WTC11 (cell line): ENCODE measurements around the gene CUEDC1.

Experiments used
- ATF2 ChIP-seq: sonication (generic); formaldehyde crosslinking; IDR thresholded peaks from 2 replicates; pipeline ENCODE4 v1.8.1; 2022; ENCODE audit warnings: low read depth, missing genetic modification reagents, borderline replicate concordance
- ATF6 ChIP-seq: sonication (generic); formaldehyde crosslinking; IDR thresholded peaks from 2 replicates; pipeline ENCODE4 v1.8.1; 2023; ENCODE audit warnings: mild to moderate bottlenecking, missing genetic modification reagents
- CBFB ChIP-seq: sonication (generic); formaldehyde crosslinking; IDR thresholded peaks from 2 replicates; pipeline ENCODE4 v1.8.1; 2022; ENCODE audit warnings: mild to moderate bottlenecking, low read depth, missing genetic modification reagents
- FOXJ3 ChIP-seq: sonication (generic); formaldehyde crosslinking; IDR thresholded peaks from 2 replicates; pipeline ENCODE4 v1.9.0; 2021; ENCODE audit warnings: missing genetic modification reagents, mild to moderate bottlenecking, borderline replicate concordance
- HMGXB4 ChIP-seq: sonication (generic); formaldehyde crosslinking; IDR thresholded peaks from 2 replicates; pipeline ENCODE4 v1.8.1; 2023; ENCODE audit warnings: mild to moderate bottlenecking, moderate library complexity, missing genetic modification reagents
- NFATC4 ChIP-seq: fragments of 250-450 bp; sonication (Bioruptor Pico); IDR thresholded peaks from 2 replicates; pipeline ENCODE4 v1.9.0; 2021; ENCODE audit warnings: mild to moderate bottlenecking
- SP1 ChIP-seq: sonication (generic); formaldehyde crosslinking; conservative IDR thresholded peaks from 2 replicates; pipeline ENCODE4 v1.8.1; 2022; ENCODE audit warnings: missing genetic modification reagents
- STAT6 ChIP-seq: sonication (generic); formaldehyde crosslinking; conservative IDR thresholded peaks from 2 replicates; pipeline ENCODE4 v1.8.1; 2023; ENCODE audit warnings: mild to moderate bottlenecking, low read depth, missing genetic modification reagents, moderate library complexity
- TP53 ChIP-seq: sonication (generic); formaldehyde crosslinking; IDR thresholded peaks from 2 replicates; pipeline ENCODE4 v1.8.1; 2023; ENCODE audit warnings: mild to moderate bottlenecking, missing genetic modification reagents
- ZBTB21 ChIP-seq: sonication (generic); formaldehyde crosslinking; IDR thresholded peaks from 2 replicates; pipeline ENCODE4 v1.8.1; 2023; ENCODE audit warnings: mild to moderate bottlenecking, missing genetic modification reagents, borderline replicate concordance
- TF ChIP-seq, protein P1 (sequence below): fragments of 200-600 bp; IDR thresholded peaks from 2 replicates; pipeline ENCODE4 v1.8.0; 2022; ENCODE audit warnings: antibody characterized with exemption
- TF ChIP-seq, protein P2 (sequence below): sonication (generic); formaldehyde crosslinking; IDR thresholded peaks from 2 replicates; pipeline ENCODE4 v1.8.1; 2023; ENCODE audit warnings: mild to moderate bottlenecking, missing genetic modification reagents, moderate library complexity

- TF ChIP-seq, protein P1, sequence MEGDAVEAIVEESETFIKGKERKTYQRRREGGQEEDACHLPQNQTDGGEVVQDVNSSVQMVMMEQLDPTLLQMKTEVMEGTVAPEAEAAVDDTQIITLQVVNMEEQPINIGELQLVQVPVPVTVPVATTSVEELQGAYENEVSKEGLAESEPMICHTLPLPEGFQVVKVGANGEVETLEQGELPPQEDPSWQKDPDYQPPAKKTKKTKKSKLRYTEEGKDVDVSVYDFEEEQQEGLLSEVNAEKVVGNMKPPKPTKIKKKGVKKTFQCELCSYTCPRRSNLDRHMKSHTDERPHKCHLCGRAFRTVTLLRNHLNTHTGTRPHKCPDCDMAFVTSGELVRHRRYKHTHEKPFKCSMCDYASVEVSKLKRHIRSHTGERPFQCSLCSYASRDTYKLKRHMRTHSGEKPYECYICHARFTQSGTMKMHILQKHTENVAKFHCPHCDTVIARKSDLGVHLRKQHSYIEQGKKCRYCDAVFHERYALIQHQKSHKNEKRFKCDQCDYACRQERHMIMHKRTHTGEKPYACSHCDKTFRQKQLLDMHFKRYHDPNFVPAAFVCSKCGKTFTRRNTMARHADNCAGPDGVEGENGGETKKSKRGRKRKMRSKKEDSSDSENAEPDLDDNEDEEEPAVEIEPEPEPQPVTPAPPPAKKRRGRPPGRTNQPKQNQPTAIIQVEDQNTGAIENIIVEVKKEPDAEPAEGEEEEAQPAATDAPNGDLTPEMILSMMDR = no peak
- no peak for TF ChIP-seq NFATC4 (CRISPR knock-in tag)
- TF ChIP-seq TP53 (CRISPR knock-in tag) = no peak
- TF ChIP-seq, protein P2, sequence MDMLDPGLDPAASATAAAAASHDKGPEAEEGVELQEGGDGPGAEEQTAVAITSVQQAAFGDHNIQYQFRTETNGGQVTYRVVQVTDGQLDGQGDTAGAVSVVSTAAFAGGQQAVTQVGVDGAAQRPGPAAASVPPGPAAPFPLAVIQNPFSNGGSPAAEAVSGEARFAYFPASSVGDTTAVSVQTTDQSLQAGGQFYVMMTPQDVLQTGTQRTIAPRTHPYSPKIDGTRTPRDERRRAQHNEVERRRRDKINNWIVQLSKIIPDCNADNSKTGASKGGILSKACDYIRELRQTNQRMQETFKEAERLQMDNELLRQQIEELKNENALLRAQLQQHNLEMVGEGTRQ = no peak
- TF ChIP-seq SP1 (CRISPR knock-in tag) = no peak
- TF ChIP-seq ATF6 = no peak
- no peak for TF ChIP-seq ATF2 (CRISPR knock-in tag)
- TF ChIP-seq CBFB (CRISPR knock-in tag) = no peak
- TF ChIP-seq STAT6 = no peak
- no peak for TF ChIP-seq HMGXB4 (CRISPR knock-in tag)
- no peak for TF ChIP-seq FOXJ3 (CRISPR knock-in tag)
- TF ChIP-seq ZBTB21 = no peak
Measured at GRCh38 chr17:57856792-57857620, 98.2 kb downstream of the CUEDC1 start.
